ENCODE measurements around the gene DEK.
"Not testable (repeated sequence)": the region's sequence is repeated elsewhere in the genome, so short reads cannot be mapped to it uniquely, and the experiment has no call there.

DNA sequence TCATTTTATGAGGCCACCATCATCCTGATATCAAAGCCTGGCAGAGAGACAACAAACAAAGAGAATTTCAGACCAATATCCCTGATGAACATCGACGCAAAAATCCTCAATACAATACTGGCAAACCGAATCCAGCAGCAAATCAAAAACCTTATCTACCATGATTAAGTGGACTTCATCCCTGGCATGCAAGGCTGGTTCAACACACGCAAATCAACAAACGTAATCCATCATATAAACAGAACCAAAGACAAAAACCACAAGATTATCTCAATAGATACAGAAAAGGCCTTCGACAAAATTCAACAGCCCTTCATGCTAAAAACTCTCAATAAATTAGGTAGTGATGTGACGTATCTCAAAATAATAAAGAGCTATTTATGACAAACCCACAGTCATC is 32.5 kb downstream of the DEK start:
- TF ChIP-seq ZNF274 (IDR thresholded peaks at IDR 0.05; ENCODE audit: low read depth, low read length); SUZ12 (IDR thresholded peaks at IDR 0.05; ENCODE audit: extremely low read depth, insufficient read depth, insufficient read length): not testable (repeated sequence)

All from NT2/D1 (cell line).